H9 (cell line): ENCODE measurements around the gene RMRP. TPM values are rescaled to one million over a fixed set of nuclear protein-coding genes. Genes with fewer than 3 reads are reported as not detected.

Experiments
- DNase-seq: peaks from one replicate; pipeline ENCODE4 v3.0.0-alpha.2; 2017
- H2AFZ ChIP-seq: one replicate; pipeline ENCODE4 v1.6.1; 2013; ENCODE audit warnings: mild to moderate bottlenecking, low read length, control low read depth, moderate library complexity
- H2AK5ac ChIP-seq: 2 replicates; pipeline ENCODE4 v1.6.1; 2013; ENCODE audit warnings: low read length, control low read depth, mixed read lengths; ENCODE audit not compliant: insufficient read length
- H2BK120ac ChIP-seq: one replicate; pipeline ENCODE4 v1.6.1; 2013; ENCODE audit warnings: low read depth, mild to moderate bottlenecking, low read length, control low read depth, inconsistent platforms; ENCODE audit not compliant: poor library complexity, severe bottlenecking
- H2BK12ac ChIP-seq: 2 replicates; pipeline ENCODE4 v1.6.1; 2013; ENCODE audit warnings: low read length, control low read depth, mixed read lengths, low read depth; ENCODE audit not compliant: insufficient read length
- H2BK15ac ChIP-seq: 2 replicates; pipeline ENCODE4 v1.6.1; 2013; ENCODE audit warnings: low read depth, low read length, control low read depth
- H2BK20ac ChIP-seq: one replicate; pipeline ENCODE4 v1.6.1; 2013; ENCODE audit warnings: low read depth, mild to moderate bottlenecking, low read length, control low read depth, inconsistent platforms; ENCODE audit not compliant: poor library complexity, severe bottlenecking
- H2BK5ac ChIP-seq: 2 replicates; pipeline ENCODE4 v1.6.1; 2013; ENCODE audit warnings: low read length, control low read depth, mixed read lengths; ENCODE audit not compliant: insufficient read length
- H3K14ac ChIP-seq: 2 replicates; pipeline ENCODE4 v1.6.1; 2013; ENCODE audit warnings: low read length, control low read depth; ENCODE audit not compliant: insufficient read depth
- H3K18ac ChIP-seq: 2 replicates; pipeline ENCODE4 v1.6.1; 2013; ENCODE audit warnings: low read depth, mild to moderate bottlenecking, mixed read lengths, low read length, control low read depth; ENCODE audit not compliant: insufficient read length
- H3K23ac ChIP-seq: 2 replicates; pipeline ENCODE4 v1.6.1; 2013; ENCODE audit warnings: low read length, control low read depth, mixed read lengths, low read depth; ENCODE audit not compliant: insufficient read length
- H3K23me2 ChIP-seq: 2 replicates; pipeline ENCODE4 v1.6.1; 2013; ENCODE audit warnings: low read depth, mild to moderate bottlenecking, mixed read lengths, low read length, control low read depth; ENCODE audit not compliant: insufficient read length, poor library complexity, severe bottlenecking
- H3K27ac ChIP-seq: 2 replicates; pipeline ENCODE4 v1.5.1; 2013; ENCODE audit warnings: low read length, control low read depth, mixed read lengths, low read depth; ENCODE audit not compliant: insufficient read length
- H3K27me3 ChIP-seq: 2 replicates; pipeline ENCODE4 v1.6.1; 2013; ENCODE audit warnings: low read length, control low read depth, inconsistent platforms; ENCODE audit not compliant: insufficient read depth
- H3K4ac ChIP-seq: 2 replicates; pipeline ENCODE4 v1.6.1; 2013; ENCODE audit warnings: low read depth, mild to moderate bottlenecking, control low read depth, inconsistent platforms, low read length, moderate library complexity
- H3K4me1 ChIP-seq: 2 replicates; pipeline ENCODE4 v1.6.1; 2013; ENCODE audit warnings: low read length, control low read depth, inconsistent platforms; ENCODE audit not compliant: insufficient read depth
- H3K4me2 ChIP-seq: 2 replicates; pipeline ENCODE4 v1.6.1; 2013; ENCODE audit warnings: low read length, control low read depth, mixed read lengths; ENCODE audit not compliant: insufficient read length, insufficient read depth
- H3K56ac ChIP-seq: 2 replicates; pipeline ENCODE4 v1.6.1; 2013; ENCODE audit warnings: low read depth, mild to moderate bottlenecking, mixed read lengths, low read length, control low read depth; ENCODE audit not compliant: insufficient read length
- H3K79me1 ChIP-seq: 2 replicates; pipeline ENCODE4 v1.6.1; 2013; ENCODE audit warnings: low read depth, mild to moderate bottlenecking, moderate library complexity, low read length, control low read depth, inconsistent platforms; ENCODE audit not compliant: insufficient read depth, poor library complexity, severe bottlenecking
- H3K79me2 ChIP-seq: 2 replicates; pipeline ENCODE4 v1.6.1; 2013; ENCODE audit warnings: low read length, control low read depth, inconsistent platforms; ENCODE audit not compliant: insufficient read depth
- H3K9ac ChIP-seq: 2 replicates; pipeline ENCODE4 v1.6.1; 2013; ENCODE audit warnings: low read length, control low read depth, mixed read lengths; ENCODE audit not compliant: insufficient read length; ENCODE audit errors: extremely low read depth
- H3K9me3 ChIP-seq: one replicate; pipeline ENCODE4 v1.6.1; 2013; ENCODE audit warnings: low read depth, low read length, inconsistent platforms; ENCODE audit not compliant: control insufficient read depth
- H3T11ph ChIP-seq: one replicate; pipeline ENCODE4 v1.6.1; 2013; ENCODE audit warnings: mild to moderate bottlenecking, low read length, control low read depth, inconsistent platforms
- H4K20me1 ChIP-seq: one replicate; pipeline ENCODE4 v1.6.1; 2013; ENCODE audit not compliant: control insufficient read depth, insufficient read length, insufficient read depth
- H4K5ac ChIP-seq: 2 replicates; pipeline ENCODE4 v1.6.1; 2013; ENCODE audit warnings: low read depth, mild to moderate bottlenecking, mixed read lengths, low read length, control low read depth; ENCODE audit not compliant: insufficient read length
- H4K8ac ChIP-seq: replicated peaks from 2 replicates; pipeline ENCODE4 v1.6.1; 2013; ENCODE audit warnings: low read length, control low read depth, mixed read lengths, low read depth; ENCODE audit not compliant: insufficient read length
- H4K91ac ChIP-seq: 2 replicates; pipeline ENCODE4 v1.6.1; 2013; ENCODE audit warnings: low read depth, mild to moderate bottlenecking, moderate library complexity, mixed read lengths, low read length, control low read depth; ENCODE audit not compliant: insufficient read length
- H3K27ac Mint-ChIP-seq, 3 experiments: 2 replicates in 2 of 3; 3 replicates in 1 of 3; pipeline ENCODE4 v1.8.0; 2020 to 2021; ENCODE audit warnings: mixed read lengths in 3 of 3, mild to moderate bottlenecking in 1 of 3, moderate library complexity in 1 of 3
- H3K27me3 Mint-ChIP-seq: 2 replicates; pipeline ENCODE4 v1.8.0; 2021; ENCODE audit warnings: low read depth, mild to moderate bottlenecking, moderate library complexity, mixed read lengths
- H3K36me3 Mint-ChIP-seq, 3 experiments: 2 replicates in 2 of 3; 3 replicates in 1 of 3; pipeline ENCODE4 v1.8.0; 2020 to 2021; ENCODE audit warnings: low read depth in 3 of 3, mixed read lengths in 3 of 3; ENCODE audit not compliant: insufficient read depth in 1 of 3
- H3K4me1 Mint-ChIP-seq, 2 experiments: 2 replicates each; pipeline ENCODE4 v1.8.0; 2020; ENCODE audit warnings: mixed read lengths in 2 of 2
- H3K4me3 Mint-ChIP-seq, 2 experiments: 2 replicates in 1 of 2; 3 replicates in 1 of 2; pipeline ENCODE4 v1.8.0; 2020 to 2021; ENCODE audit warnings: mild to moderate bottlenecking in 2 of 2, mixed read lengths in 2 of 2, moderate library complexity in 1 of 2
- H3K9me3 Mint-ChIP-seq, 2 experiments: 2 replicates in 1 of 2; 3 replicates in 1 of 2; pipeline ENCODE4 v1.8.0; 2020; ENCODE audit warnings: mild to moderate bottlenecking in 2 of 2, mixed read lengths in 2 of 2, moderate library complexity in 1 of 2
- CTCF ChIP-seq: fragments of 200-600 bp; sonication (generic); conservative IDR thresholded peaks from 3 replicates; pipeline ENCODE4 v1.8.0; 2021; ENCODE audit warnings: antibody characterized with exemption, mild to moderate bottlenecking
- WGBS: extraction: QIAGEN DNeasy Blood & Tissue Kit; methylation state at CpG from one replicate; pipeline ENCODE4 v1.1.7; 2013; ENCODE audit warnings: missing lambda C conversion rate, low lambda C conversion rate, mixed read lengths; ENCODE audit not compliant: insufficient read length; ENCODE audit errors: extremely low coverage; 5-methylcytosine and 5-hydroxymethylcytosine counted together
- total RNA-seq: library from RNA; stranded (reverse); gene quantifications from 2 replicates; pipeline ENCODE4 v1.2.1, GENCODE V29; 2021

Gene RMRP
- total RNA-seq, 1 experiment from 2014 or later: 18,417 TPM

GRCh38 chr9:35697486-35697885 lies 39.7 kb upstream of the RMRP start:
- no peak overlapping the region for H4K91ac ChIP-seq
- H3K9me3 ChIP-seq: no peaks in the 10 kb centered on the region
- H2BK15ac ChIP-seq: no peak overlapping the region
- H3K27me3 ChIP-seq: no peaks in the 10 kb centered on the region
- no peak overlapping the region for H3K27ac ChIP-seq
- no peaks in the 10 kb centered on the region for H3K79me1 ChIP-seq
- Mint-ChIP-seq H3K27me3 (no peaks in the 10 kb centered on the region), H3K9me3 (no peaks in the 10 kb centered on the region), H3K36me3 (peaks cover 2 to 10% (median 5%) of the 10 kb centered on the region in 3 experiments; a peak in 6 of 7 replicates), H3K4me3 (no peak overlapping the region), H3K27ac (no peak overlapping the region), H3K4me1 (no peaks in the 10 kb centered on the region; a peak in 1 of 4 replicates)
- no peak overlapping the region for H2AFZ ChIP-seq
- H4K5ac ChIP-seq: no peak overlapping the region
- H3K4me1 ChIP-seq: no peaks in the 10 kb centered on the region
- H4K8ac ChIP-seq: no peak overlapping the region
- H3K23ac ChIP-seq: no peak overlapping the region
- DNase-seq: no peak
- WGBS: no CpG with 5 or more reads among the region's 14 CpGs
- no peak overlapping the region for H2BK12ac ChIP-seq
- no peak overlapping the region for H3K56ac ChIP-seq
- no peak overlapping the region for H2BK5ac ChIP-seq
- no peak overlapping the region for H3K4ac ChIP-seq
- H3K23me2 ChIP-seq: no peaks in the 10 kb centered on the region
- no peak overlapping the region for H2BK120ac ChIP-seq
- no peak overlapping the region for H3K4me2 ChIP-seq
- H4K20me1 ChIP-seq: no peaks in the 10 kb centered on the region
- no peak overlapping the region for H3K14ac ChIP-seq
- no peaks in the 10 kb centered on the region for H3K79me2 ChIP-seq
- H3K9ac ChIP-seq: no peak overlapping the region
- no peak overlapping the region for H2AK5ac ChIP-seq
- H2BK20ac ChIP-seq: no peak overlapping the region
- no peak overlapping the region for H3K18ac ChIP-seq
- TF ChIP-seq CTCF: no peak
- no peak overlapping the region for H3T11ph ChIP-seq
